HG02588 (cell line): Measurements from ENCODE around the gene MEP1A.
"Not testable (repeated sequence)": the region's sequence is repeated elsewhere in the genome, so short reads cannot be mapped to it uniquely, and the experiment has no call there.

Experiments used
- ATAC-seq: cut with Tn5 transposase; IDR thresholded peaks from one replicate; pipeline ENCODE4 v1.9.1; 2021; ENCODE audit warnings: mild to moderate bottlenecking, moderate library complexity; ENCODE audit not compliant: unreplicated experiment

The MEP1A gene

GRCh38 chr6:46828939-46829338, 35.8 kb downstream of the MEP1A start:
- ATAC-seq, result no peak

- no peak for ATAC-seq
Measured at GRCh38 chr6:46832816-46833215, 39.6 kb downstream of the MEP1A start.

DNA sequence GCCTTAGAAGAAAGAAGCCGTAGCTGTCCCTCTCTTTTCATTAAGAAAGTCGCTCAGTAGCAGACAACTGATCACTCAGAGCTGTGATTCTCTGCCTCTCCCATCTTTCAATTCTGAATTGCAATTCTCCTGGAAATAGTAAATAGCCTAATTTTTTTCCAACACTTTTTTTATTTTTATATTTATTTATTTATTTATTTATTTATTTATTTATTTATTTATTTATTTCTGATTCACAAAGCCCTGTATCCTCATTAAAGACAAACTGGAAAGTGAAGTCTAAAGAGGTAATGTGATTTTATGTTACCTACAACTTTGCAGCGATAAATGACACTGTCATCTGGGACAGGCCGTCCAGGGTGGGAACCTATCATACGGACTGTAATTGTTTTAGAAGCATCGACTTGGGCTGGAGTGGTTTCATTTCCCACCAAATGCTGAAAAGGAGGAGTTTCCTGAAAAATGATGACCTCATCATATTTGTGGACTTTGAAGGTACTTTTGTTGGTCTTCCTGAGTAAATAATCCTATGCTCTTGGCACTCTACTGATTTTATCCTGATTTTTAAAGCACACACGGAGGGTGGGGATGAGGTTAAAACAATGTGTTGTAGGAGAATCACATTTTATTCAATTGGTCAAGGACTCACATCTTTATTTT, 41.2 kb downstream of the MEP1A start:
- ATAC-seq, result not testable (repeated sequence)

GRCh38 chr6:46834991-46835390, 41.8 kb downstream of the MEP1A start:
- ATAC-seq, result not testable (repeated sequence)

- ATAC-seq, result no peak
Measured at GRCh38 chr6:46838033-46838432, 44.8 kb downstream of the MEP1A start.

DNA sequence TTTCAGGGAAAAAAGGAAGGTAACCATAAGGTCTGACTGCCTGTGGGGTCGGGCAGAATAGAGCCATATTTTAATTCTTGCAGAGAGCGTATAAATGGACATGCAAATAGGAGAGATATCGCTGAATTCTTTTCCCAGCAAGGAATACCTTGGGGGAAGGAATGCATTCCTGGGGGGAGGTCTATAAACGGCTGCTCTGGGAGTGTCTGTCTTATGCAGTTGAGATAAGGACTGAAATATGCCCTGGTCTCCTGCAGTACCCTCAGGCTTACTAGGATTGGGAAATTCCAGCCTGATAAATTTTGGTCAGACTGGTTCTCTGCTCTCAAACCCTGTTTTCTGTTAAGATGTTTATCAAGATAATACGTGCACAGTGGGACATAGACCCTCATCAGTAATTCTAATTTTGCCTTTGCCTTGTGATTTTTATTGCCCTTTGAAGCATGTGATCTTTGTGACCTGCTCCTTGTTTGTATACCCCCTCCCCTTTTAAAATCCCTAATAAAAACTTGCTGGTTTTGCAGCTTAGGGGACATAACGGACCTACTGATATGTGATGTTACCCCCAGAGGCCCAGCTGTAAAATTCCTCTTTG, 49.2 kb downstream of the MEP1A start:
- ATAC-seq, result not testable (repeated sequence)

- no peak for ATAC-seq
Measured at GRCh38 chr6:46845126-46845525, 51.9 kb downstream of the MEP1A start.

DNA sequence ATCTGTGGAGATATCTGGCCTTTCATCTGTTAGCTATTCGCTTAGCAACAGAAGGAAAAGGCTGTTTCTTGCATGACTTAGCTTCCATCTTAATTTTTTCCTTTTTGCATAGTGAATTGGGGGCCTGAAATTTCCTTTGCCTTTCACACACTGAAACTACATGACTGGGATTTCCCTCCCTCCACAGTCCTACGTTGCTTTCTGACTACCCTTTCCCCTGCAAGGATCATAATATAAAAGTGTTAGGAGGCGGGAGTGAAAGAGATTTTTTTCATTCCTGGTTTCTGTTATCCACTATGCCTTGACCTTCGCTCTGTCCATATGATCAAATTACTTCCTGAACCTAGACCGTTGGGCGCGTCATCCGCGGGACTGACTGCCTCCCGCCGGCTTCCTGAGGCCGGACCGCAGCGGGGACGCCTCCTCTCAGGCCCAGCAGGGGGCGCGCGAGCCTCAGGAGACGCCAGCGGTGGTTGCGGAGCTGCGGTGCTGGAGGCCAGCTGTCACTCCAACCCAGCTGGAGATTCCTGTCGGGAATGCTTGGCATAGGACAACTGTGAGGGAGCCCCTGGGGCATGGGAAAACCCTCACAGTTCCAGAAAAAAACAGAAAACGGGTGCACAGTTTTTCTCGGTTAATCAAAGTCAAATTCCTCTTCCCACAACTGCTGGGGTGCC, 55.6 kb downstream of the MEP1A start:
- peak; percentile 82 for ATAC-seq

DNA sequence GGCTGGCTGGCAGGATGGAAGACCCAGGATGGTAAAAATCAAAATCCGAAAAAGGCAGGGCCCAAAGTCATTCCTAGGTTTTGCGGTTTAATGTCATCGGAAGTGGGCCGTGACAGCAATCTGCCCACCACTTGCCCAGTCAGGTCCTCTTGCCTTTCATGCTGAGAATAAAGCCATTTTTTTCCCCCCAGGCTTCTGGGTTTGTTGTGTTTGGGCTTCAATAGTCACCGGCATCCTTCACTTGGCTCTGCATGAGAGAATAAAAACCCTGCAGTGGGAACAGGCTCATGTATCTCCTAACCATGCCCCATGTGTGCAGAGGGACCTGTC, 56.1 kb downstream of the MEP1A start:
- ATAC-seq, result no peak

- ATAC-seq, result no peak
Measured at GRCh38 chr6:46850792-46851191, 57.6 kb downstream of the MEP1A start.

GRCh38 chr6:46851576-46851975, 58.4 kb downstream of the MEP1A start:
- ATAC-seq, result not testable (repeated sequence)

- not testable (repeated sequence) for ATAC-seq
Measured at GRCh38 chr6:46855966-46856365, 62.8 kb downstream of the MEP1A start.

DNA sequence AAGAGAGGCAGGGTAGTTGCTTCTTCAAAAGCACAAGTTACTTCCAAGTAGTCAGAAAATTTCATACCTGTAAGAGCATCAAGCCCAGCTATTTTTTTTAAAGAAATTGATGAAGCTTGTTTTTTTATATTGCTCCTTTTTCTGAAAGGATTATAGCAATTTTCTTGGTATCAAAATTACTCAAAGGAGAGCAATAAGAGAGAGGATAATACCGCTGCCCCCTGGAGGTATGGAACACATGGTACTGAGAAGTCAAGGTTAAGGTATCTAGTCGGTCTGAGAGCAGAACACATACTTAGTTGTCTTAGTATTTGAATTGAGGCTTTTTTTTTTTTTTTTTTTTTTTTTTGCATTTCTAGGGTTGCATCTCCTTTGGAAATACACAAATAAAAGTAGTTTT, 69.2 kb downstream of the MEP1A start:
- ATAC-seq, result no peak

DNA sequence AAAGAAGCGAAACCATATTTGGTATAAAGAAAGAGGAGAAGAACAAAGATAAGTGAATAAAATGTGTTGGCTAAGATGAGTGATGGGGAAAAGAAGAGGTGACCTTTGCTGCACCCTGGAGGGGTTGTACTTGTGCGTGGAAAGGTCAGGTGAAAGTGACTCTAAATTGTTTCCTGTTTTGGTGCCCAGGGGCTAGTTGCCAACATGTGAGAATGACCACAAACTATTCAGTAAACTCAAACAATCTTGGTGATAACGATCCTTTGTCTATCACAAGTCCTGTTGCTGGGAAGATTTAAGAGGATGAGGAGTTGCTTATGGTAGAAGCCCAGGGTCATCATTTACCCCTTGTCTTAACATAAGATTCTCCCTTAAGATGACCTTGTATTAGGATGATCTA, 70.6 kb downstream of the MEP1A start:
- ATAC-seq, result no peak

- no peak for ATAC-seq
Measured at GRCh38 chr6:46865221-46865620, 72.0 kb downstream of the MEP1A start.

DNA sequence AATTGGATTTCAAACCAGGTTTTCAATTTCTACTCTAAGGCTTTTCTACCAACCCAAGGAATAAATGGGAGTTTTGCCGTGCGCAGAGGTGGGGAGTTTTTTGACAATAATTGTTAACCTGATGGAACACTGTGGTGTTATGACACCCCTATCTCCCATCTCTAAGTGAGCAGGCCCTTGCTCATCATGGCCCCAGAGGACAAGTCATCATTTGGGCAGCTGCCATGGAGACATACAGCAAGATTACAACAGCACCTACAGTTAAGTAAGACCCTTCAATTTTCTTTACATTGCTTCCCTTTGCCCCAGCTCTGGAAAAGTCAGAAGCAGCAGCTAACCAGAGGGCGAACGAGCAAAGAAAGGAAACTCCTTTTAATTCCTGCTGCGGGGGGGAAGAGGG, 74.2 kb downstream of the MEP1A start:
- no peak for ATAC-seq

DNA sequence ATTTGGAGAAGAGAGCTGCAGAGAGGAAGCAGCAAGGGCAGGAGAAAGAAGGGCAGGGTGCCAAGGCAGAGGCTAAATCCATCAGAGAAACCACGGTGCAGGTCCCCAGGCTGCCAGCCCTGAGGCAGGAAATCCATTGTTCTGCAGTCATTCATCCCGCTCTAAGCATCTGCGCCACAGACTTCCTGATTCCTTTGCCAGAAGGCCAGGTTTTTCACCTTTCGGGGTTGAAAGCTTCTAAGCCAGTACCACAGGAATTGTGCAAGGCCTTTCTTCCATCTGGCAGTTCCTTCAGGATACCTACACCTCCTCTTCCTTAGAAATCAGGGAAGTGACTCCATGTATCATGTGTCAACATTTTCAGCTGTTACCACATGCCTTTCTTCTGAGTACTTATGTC, 82.9 kb downstream of the MEP1A start:
- no peak for ATAC-seq

GRCh38 chr6:46879003-46879402, 85.8 kb downstream of the MEP1A start:
- no peak for ATAC-seq

DNA sequence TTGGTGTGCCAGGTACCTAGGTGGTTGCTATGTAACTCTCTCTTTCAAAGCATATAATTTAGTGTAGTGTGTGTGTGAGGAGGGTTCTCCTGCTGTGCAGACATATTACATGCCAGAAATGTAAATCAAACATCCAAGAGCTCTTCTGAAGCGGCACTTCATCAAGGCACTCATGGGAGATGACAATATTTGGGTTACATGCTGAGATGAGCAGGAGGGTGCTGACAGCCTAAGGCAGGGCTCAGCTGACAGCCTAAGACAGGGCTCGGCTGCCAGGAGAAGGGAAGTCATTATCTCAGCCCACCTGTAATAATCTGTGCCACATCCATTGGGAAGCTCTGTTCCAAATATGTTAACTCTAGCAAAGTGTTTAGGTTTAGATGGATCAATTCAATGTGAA, 89.5 kb downstream of the MEP1A start:
- no peak for ATAC-seq

DNA sequence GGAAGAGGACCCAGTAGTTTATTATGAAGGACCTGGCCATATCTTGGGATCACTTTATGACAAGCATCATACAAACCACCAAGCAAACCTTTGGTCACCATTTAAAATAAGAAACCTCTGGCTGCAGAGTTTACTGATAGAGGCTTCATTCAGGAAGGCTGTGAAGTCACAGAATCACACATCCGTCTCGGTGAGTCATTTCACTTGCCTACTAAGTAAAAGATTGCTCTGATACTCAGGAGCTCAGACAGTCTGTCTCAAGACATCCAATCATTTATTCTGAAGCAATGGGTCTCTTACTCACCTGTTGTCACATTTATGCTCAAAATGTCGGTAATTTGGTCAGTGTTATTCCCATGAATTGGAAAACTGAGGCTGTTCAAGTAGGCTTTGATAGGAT, 94.8 kb downstream of the MEP1A start:
- ATAC-seq, result no peak

GRCh38 chr6:46888578-46888977, 95.4 kb downstream of the MEP1A start:
- ATAC-seq, result no peak
